Hippocampal formation (tissue), 2 donors: ENCODE results near the gene CXCR2.
"Not testable (repeated sequence)": the region's sequence is repeated elsewhere in the genome, so short reads cannot be mapped to it uniquely, and the experiment has no call there.

ENCODE experiments used
- DNase-seq, 2 donors: peaks; one replicate each; lab custom pipeline; 2025; lab: John Stamatoyannopoulos, UW

CXCR2 gene

DNA sequence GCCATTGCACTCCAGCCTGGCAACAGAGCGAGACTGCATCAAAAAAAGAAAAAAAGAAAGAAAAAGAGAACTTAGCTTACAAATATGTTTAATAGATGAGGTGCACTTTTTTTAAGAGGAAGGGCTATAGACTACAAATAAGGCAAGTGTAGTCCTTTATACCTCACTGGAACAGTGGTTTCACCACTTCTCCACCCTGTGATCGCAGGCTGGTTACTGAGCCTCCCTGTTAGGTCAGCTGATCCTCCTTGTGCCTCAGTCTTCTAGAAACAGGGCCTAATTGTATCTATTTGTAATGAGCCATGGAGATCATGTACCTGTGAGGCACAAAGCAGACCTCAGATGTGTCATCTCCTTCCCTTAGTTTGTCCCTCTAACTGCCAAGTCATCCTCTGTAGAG is 4.5 kb downstream of the CXCR2 start:
- no peak for DNase-seq

DNA sequence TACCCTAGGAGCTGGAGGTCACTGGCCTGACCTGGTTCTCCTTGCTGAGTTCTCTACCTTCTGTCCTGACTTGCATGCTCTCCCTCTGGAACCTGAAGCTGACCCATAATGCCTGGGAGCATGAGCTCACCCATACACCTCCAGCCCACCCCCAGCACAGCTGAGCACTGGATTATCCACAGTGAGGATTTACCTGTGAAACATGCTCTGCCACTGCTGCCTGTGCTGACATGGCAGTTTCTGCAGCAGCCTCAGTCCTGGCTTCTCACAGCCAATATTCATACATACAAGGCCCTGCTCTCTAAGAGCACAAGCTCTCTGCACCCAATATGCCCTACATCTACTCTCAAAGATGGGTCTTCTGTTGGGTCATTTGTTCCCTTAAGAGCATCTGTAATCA is 5.0 kb downstream of the CXCR2 start:
- DNase-seq: no peak

DNA sequence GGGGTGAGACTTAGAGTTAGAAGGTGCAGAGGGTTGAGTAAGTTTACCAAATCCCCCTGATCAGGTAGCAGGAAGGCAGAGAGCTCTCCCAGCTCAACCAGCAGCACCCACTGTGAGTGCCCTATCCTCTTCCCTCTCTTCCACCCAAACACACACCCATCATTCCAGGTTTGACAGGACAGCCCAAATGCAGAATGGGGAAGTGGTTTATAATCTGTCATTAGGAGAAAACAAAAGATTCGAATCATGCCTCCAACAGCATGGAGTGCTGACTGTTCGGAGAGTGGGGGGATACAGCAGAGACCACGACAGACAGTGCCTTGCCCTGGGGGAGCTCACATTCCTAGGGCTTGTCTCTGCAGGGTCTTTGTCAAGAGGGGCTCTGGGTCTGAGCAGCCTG is 11.7 kb downstream of the CXCR2 start:
- DNase-seq: no peak

DNA sequence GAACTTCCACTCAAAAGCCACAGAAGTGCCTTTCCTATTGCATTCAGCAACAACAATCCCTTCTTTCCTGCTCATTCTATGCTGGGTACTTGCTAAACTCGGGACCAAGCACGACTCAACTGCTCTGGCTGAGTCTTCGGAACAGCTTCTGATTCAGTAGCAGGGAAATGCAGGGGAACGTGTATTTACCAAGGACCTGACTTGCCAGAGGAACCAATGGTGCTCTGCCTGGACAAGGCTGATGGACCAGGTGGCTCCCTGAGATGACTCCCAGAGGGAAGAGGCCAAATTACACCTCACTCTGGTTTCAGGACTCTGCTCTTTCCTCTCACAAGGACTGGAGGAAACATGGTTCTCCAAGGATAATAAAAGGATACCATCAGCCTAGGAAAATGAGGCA is 12.2 kb downstream of the CXCR2 start:
- DNase-seq: no peak

DNA sequence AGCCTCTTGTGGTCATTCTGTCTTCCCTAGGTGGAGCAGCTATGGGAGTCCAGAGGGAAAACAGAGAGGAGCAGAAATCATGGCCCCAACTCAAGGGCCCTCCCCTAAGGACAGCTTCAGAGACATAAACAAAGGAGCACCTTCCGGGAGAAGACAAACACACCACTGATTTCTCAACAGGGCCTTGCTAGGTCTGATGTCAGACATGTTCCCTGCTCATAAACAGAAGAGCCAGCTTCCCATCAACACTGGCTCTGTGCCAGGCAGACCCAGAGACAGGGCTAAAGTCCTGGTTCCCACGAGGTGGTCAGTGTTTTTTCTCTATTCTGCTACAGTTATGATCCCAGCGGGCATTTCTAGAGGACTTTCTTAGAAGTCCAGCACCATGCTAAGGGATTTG is 19.3 kb downstream of the CXCR2 start:
- no peak for DNase-seq

DNA sequence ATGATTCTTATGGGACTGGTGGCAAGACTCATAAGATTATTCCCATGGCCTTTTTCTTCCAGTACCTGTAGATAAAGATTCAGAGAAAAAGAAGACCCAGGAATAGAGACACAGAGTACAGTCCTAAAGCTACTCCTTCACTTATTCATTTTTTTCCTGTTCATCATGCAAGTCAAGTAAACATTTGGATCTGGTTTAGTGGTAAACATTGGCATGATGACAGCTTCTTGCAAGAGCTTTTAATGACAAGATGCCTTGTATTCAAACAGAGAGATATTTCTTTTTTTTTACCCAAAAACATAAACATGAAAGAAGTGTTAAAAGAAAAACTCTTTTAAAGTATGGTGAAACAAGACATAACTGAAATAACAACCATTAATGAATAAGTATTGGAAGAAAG is 20.2 kb downstream of the CXCR2 start:
- DNase-seq: no peak

DNA sequence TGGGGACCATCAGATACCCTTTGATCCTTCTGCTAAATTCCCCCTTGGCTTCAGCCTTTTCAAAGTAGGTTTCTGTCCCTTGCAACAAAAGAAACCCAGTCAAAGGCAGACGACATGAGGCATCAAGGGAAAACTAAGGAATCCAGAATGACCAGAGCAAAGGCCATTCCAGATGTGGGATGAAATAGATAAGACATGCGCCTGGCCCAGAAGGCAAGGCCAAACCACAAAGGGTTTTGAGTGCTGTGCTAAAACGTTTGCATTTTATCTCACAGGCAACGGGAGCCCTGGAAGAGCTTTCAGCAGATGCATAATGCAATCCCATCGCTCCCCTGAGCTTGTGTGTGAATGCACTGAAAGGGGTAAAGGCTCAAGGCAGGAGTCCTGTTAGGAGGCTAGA is 23.3 kb downstream of the CXCR2 start:
- DNase-seq: no peak

DNA sequence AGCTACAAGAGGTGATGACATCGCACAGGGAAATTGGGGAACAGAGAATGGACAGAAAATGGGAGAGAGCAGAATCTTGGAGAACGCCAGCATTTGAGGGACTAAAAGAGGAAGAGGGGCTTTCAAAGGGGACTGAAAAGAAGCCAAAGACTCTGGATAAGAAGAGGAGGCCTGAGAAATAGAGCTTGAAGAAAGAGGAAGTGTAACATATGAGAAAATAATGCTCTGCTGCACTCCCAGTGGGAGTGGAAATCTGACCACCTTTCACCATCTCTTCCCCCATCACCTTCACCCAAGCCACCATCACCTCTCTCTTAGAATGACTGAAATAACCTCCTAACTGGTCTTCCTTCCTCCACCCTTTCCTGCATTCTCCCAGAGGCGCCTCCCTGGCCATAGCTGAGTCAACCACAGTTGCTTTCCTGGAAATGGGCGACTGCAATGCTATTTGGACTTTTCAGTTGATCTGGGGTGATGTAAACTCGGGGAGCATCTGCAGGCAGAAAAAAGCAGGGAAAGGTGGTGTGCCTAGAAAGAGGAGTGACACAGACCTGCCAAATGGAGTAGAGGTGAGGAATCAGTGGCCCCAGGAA is 24.1 kb downstream of the CXCR2 start:
- DNase-seq: no peak

DNA sequence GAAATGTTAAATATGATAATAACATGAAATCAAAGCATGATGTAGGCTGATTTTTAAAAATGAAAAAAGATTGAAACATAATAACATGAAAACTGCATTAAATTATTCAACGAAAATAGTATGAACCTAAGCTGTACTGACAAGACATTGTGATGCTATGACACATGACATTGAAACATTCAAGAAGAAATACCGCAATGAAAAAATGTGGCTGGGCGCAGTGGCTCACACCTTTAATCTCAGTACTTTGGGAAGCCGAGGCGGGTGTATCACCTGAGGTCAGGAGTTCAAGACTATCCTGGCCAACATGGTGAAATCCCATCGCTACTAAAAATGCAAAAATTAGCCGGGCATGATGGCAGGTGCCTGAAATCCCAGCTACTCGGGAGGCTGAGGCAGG is 26.3 kb downstream of the CXCR2 start:
- DNase-seq: no peak

DNA sequence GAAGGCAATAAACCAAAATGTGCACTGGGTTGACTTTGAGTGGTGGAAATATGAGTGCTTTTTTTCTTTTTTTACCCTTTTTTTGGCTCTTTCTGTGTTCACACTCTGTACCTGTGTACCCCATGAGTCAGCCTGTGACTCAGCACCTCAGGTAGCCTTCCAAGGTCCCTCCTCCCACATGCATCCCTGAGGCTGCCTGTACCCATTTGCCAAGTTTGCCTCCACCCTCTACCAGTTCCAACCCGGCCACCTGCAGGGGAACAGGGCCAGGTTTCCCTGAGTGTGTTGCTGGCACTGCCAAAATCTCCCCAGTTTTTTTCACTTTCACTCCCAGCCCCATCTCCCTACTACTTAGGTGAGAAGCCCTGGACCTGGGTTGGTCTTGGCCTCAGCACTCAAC is 26.9 kb downstream of the CXCR2 start:
- DNase-seq: no peak

DNA sequence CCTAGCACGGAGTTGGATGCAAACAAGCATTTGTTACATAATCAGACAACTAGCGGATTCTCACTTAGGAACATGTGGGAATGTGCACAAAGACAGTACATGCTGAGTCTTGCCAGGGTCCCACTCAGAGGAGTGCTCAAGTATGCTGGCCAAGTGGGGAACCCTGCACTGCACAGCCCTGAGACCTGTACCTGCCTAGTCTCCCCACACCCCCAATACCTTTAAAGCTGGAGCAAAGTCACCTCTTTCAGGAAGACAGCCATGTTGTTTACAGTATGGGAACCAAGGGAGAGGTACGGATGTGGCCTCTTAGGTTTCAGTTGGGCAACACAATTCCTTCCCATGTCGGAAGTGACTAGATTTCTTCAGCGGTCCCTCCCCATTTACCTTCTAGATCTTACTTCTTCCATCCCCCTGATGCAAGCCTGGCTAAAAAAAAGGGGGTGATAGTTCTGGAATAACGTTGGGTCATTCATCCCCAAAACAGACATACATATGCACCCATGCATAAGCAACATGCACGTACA is 30.2 kb downstream of the CXCR2 start:
- no peak for DNase-seq

DNA sequence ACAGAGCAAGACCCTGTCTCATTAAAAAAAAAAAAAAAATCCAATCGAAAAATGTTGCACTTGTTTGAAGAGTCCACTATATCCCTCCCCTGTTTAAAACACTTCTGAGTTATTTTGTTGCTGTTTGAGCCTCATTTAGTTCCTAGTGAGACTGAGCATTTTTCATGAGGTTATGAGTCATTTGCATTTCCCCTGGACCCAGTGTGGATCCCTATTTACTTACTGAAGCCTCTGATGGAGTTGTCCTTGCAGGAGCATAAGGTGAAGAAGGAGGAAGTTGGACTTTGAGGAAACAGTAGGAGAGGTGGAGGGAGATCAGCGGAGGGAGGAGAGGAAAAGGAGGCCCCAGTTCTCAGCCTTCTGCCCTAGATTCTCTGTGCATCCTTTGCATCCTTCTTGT is 35.8 kb downstream of the CXCR2 start:
- no peak for DNase-seq

DNA sequence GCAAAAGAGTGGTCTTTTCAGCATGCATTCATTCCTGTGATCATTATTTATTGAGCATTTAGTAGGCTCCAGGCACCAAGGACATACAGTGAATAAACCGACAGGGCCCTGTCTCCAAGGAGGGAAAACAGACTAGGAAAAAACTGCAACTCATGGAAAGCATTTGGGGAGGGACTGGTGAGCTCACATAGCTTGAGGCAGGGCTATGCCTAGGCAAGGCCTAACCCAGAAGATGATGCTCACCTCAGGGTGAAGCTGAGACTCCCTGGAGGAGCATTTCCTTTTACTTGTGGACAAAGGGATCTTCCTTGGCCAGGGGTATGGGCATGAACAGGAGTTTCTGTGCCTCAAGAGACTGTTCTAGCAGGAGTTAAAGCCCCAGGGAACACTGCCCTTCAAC is 37.0 kb downstream of the CXCR2 start:
- no peak for DNase-seq

DNA sequence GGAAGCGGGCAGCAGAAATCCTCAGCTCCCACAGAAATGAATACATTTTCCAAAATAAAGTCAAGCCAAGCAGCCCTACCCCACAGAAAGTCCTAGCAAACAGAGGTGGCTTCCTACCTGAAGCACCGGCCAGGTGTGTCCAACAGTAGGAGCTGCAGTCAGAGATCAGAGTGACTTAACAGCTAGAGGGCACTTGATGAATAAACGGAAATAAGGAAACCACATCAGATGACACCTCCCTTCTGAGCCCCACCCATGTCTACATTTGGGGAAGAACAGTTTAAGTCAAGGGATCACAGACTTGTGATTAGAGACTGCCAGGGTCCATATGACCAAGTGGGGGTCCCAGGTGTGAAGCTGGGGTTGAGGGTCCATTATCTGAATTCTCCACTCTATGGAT is 41.0 kb downstream of the CXCR2 start, which contains the start of gene CXCR1:
Gene CXCR1 (minus strand): TSS at position 172 of the 400 bp plus-strand sequence. CDS start 1,751 bp downstream, outside the sequence.
- no peak for DNase-seq

DNA sequence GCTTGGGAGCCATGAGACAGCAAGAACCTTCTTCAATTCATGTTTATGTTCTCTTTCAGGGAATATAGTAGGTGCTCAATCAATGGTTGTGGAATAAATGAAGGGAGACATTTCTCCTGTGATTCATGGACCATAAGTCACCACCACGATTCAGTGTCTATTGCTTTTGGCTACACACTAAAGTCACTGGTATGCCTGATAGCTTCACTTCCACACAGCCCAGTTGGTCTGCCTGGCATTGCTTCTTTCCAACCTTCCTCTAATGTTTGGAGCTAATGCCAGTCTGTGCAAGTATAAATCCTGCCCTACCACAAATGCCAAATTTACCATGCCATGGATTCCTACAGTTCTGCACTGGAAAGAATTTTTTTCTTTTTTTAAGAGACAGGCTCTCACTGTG is 42.2 kb downstream of the CXCR2 start:
- no peak for DNase-seq

DNA sequence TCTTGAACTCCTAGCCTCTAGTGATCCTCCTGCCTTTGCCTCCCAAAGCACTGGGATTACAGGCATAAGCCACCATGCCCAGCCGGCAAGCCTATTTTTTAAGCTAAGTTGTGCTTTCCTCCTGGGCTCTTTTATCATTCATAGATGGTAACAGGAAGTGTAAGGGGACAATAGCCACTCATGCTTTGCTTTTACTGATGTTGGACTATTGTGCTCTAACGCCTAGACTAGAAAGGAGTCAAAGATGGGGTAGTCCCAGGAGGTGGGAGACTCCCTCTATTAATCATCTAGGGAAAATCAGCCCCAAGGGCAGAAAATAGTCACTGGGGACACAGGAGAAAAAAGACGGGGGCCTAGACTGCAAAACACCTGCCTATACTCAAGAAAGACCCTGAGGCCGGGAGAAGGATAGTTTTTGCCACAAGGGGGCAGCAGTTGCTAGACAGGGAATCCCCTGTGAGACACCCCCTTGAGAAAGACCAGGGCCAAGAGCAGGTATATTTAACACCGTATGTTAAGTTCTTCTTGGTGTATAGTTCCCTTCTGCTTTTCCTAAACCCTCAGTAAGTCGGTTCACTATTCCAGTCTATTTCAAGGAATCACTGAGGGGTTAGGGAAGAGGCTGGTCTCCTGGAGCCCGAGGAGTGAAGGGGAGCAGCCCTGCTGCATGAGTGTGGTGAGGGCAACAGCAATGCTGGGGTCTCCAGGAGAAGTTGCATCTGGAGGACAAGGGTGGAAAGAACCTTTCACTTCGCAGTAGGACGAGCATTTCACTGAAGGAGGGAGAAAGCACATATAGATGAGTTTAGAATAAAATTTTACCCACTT is 43.0 kb downstream of the CXCR2 start:
- DNase-seq: peak in 1 of 2 donors; percentile 5

DNA sequence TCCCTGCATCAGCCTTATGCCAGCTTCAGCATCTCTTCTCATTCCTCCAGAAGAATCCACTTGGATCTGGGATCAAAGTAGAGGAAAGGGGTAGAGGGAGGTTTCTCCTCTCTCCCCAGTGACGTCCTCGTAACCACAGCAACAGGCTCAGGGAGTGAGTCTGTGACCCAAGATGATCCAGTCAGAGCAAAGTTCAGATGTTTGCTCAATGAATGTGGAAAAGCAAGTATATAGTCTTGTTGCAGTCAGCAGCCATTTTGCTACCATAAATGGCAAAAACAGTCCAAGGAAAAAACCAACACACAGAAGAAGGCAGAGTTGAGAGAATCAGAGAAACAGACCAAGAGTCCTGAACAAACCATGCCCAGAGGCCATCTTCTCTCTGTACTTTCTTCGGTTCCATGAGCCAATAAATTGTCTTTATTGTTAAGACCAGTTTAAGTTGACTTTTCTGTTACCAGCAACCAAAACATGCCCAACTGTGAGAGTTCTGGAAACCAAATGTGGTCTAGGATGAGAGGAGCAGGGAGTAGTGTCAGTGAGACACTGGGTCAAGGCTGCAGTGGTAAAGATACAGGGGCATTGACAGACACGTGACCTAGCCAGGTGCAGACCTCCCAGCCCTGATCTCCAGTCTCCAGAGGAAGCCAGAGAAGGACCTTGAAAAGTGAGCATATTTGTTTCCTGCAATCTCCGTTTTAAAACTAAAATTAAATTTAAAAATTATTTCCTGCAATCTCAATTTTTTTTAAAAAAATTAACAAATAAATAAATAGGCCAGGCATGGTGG is 44.1 kb downstream of the CXCR2 start:
- DNase-seq: no peak

DNA sequence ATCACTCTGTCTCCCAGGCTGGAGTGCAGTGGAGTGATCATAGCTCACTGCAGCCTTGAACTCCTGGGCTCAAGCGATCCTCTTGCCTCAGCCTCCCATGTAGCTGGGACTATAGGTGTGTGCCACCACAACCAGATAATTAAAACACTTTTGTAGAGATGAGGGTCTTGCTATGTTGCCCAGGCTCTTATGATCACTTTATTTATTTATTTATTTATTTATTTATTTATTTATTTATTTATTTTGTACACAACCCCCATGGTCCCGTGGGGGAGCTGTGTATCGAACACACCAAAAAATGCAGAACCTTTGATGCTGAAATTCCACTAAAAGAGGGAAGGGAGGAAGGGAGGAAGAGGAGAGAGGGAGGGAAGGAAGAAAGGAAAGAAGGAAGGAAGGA is 45.9 kb downstream of the CXCR2 start:
- not testable (repeated sequence) for DNase-seq

DNA sequence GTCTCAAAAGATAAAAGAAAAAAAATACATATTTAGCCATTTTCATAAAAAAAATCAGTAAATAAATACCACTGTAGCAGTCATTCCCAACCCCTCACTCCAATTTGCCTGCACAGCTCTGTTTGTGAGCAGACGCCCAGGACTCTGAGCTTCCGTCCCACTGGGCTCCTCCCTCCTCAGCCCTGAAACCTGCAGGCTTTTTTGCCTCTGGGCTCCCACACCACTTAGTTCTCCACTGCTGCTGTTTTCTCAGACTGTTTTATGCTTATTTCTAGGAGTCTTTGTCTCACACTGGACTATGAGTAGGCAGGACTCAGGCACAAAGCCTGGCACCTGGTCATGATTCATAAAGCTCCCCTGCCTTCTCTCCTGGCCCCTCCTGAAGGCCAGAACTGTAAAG is 47.0 kb downstream of the CXCR2 start:
- DNase-seq: no peak

DNA sequence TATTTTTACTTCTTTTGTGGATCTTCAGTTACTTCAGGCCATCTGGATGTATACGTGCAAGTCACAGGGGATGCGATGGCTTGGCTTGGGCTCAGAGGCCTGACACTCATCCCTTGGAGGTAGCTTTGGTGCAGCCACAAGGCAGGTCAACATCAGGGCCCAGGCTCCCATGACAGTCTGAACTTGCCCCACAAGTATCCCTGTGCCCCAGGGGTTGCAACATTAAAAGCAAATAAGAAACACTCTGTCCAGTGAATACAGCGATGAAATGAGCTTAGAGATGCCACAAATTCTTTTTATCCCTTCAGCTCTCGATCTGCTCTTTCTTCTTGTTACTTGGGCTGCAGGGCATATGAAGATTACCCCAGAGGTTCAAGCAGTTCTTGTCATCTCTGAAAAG is 54.0 kb downstream of the CXCR2 start:
- DNase-seq: no peak

DNA sequence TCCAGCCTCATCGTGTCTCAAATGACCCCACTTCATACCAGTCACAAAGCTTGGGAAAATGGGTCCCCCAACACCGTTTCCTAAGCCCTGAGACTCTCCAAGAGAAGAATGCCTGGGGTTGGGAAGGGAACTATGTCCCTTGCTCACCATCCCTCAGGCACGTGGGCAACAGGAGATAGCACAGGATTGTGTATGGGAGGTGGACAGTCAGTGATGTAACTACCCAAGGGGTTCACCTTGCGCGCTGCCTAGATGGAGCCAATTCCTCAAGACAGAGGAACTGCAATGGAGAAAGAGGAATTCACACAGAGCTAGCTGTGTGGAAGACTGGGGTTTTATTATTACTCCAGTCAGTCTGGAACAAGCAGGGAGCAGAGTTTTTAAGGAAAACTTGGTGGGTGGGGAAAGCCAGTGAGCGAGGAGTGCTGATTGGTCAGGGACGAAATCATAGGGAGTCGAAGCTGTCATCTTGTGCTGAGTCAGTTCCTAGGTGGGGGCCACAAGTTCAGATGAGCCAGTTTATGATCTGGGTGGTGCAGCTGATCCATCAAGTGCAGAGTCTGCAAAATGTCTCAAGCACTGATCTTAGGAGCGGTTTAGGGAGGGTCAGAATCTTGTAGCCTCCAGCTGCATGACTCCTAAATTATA is 54.8 kb downstream of the CXCR2 start:
- DNase-seq: no peak

DNA sequence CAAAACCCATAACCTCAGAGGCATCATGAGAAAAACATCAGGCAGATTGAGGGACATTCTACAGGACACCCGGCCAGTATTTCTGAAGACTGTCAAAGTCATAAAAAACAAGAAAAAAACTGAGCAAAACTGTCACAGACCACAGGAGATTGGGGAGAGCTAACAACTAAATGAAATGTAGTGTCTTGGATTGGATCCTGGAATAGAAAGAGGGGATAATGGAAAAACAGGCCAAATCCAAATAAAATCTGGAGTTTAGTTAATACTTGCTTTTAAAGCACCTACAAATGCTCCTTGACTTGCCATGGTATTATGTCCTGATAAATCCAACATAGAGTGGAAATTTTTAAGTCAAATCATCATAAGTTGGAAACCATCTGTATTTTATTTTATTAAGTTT is 58.5 kb downstream of the CXCR2 start:
- DNase-seq: no peak
